VCaP (cell line): ENCODE results near the gene OXLD1.

Experiments
- H3K27ac ChIP-seq: fragments of 450-650 bp; 2 replicates; pipeline ENCODE4 v1.5.1; 2017
- CTCF ChIP-seq: fragments of 450-650 bp; conservative IDR thresholded peaks from 2 replicates; pipeline ENCODE4 v1.5.1; 2017; ENCODE audit warnings: mild to moderate bottlenecking, moderate library complexity

Gene OXLD1

GRCh38 chr17:81711814-81712467, 45.5 kb upstream of the OXLD1 start, which contains the start of gene SLC25A10:
Gene SLC25A10, plus strand, starts transcription at chr17:81712284. Its CDS starts 143 bp downstream, at chr17:81712427.
- peak within 1 kb of the TSS; percentile 94 for H3K27ac ChIP-seq
- no peak for TF ChIP-seq CTCF

GRCh38 chr17:81710514-81711308, 44.3 kb upstream of the OXLD1 start:
- TF ChIP-seq CTCF = no peak
- H3K27ac ChIP-seq = peak overlapping the region; percentile 94

- TF ChIP-seq CTCF = no peak
- peak overlapping the region; percentile 94; the same call in 1 of the 2 replicates for H3K27ac ChIP-seq
These were observed 42.4 kb upstream of the OXLD1 start for GRCh38 chr17:81708739-81709185.

GRCh38 chr17:81707725-81708646, 41.6 kb upstream of the OXLD1 start:
- no peak for TF ChIP-seq CTCF
- peak overlapping the region; percentile 94; the same call in 1 of the 2 replicates for H3K27ac ChIP-seq

- 0 out of 2 replicates have a peak, but pooled peaks have one; percentile 22 for TF ChIP-seq CTCF
- no peak overlapping the region for H3K27ac ChIP-seq
These were observed 40.6 kb upstream of the OXLD1 start for GRCh38 chr17:81706757-81707624.

- no peak overlapping the region for H3K27ac ChIP-seq
- TF ChIP-seq CTCF = no peak
These were observed 39.8 kb upstream of the OXLD1 start for GRCh38 chr17:81706232-81706611.
